DMS114 treated with DMSO at 0.1 percent for 48 hours (cell line): ENCODE measurements around the gene FAT1.
"Not testable (repeated sequence)": the region's sequence is repeated elsewhere in the genome, so short reads cannot be mapped to it uniquely, and the experiment has no call there.

ENCODE experiments used
- DNase-seq: peaks from one replicate; lab custom pipeline; 2025; ENCODE audit not compliant: unreplicated experiment; lab: John Stamatoyannopoulos, UW

The FAT1 gene

GRCh38 chr4:186723292-186724057 lies at the start of gene FAT1:
FAT1 (minus strand) TSS chr4:186723856; CDS start chr4:186709827, 14,029 bp downstream.
- peak; percentile 29 for DNase-seq

- DNase-seq = no peak
Observed at GRCh38 chr4:186772936-186773487, 49.4 kb upstream of the FAT1 start.

- no peak for DNase-seq
Observed at GRCh38 chr4:186771624-186772023, 48.0 kb upstream of the FAT1 start.

GRCh38 chr4:186770481-186771175 lies 47.0 kb upstream of the FAT1 start:
- no peak for DNase-seq

- no peak for DNase-seq
Observed at GRCh38 chr4:186767794-186768193, 44.1 kb upstream of the FAT1 start.

- DNase-seq = no peak
Observed at GRCh38 chr4:186765673-186766546, 42.3 kb upstream of the FAT1 start.

- DNase-seq = no peak
Observed at GRCh38 chr4:186765138-186765537, 41.5 kb upstream of the FAT1 start.

- no peak for DNase-seq
Observed at GRCh38 chr4:186764457-186764856, 40.8 kb upstream of the FAT1 start.

GRCh38 chr4:186762865-186763264 lies 39.2 kb upstream of the FAT1 start:
- no peak for DNase-seq

- DNase-seq = no peak
Observed at GRCh38 chr4:186762361-186762760, 38.7 kb upstream of the FAT1 start.

GRCh38 chr4:186761956-186762355 lies 38.3 kb upstream of the FAT1 start:
- DNase-seq = not testable (repeated sequence)

GRCh38 chr4:186761393-186761792 lies 37.7 kb upstream of the FAT1 start:
- DNase-seq = no peak

- DNase-seq = no peak
Observed at GRCh38 chr4:186760576-186760975, 36.9 kb upstream of the FAT1 start.

GRCh38 chr4:186759990-186760389 lies 36.3 kb upstream of the FAT1 start:
- no peak for DNase-seq

- no peak for DNase-seq
Observed at GRCh38 chr4:186758929-186759682, 35.5 kb upstream of the FAT1 start.

GRCh38 chr4:186757696-186758355 lies 34.2 kb upstream of the FAT1 start:
- DNase-seq = no peak

GRCh38 chr4:186756550-186756949 lies 32.9 kb upstream of the FAT1 start:
- DNase-seq = not testable (repeated sequence)

GRCh38 chr4:186755550-186756519 lies 32.2 kb upstream of the FAT1 start:
- no peak for DNase-seq

GRCh38 chr4:186754976-186755375 lies 31.3 kb upstream of the FAT1 start:
- no peak for DNase-seq
